HCT116 (cell line): Measurements from ENCODE around the gene NBAS. TPM values are rescaled to one million over a fixed set of nuclear protein-coding genes. Genes with fewer than 3 reads are reported as not detected.

Experiments
- ATAC-seq: fragments of 200-7000 bp; cut with Tn5 transposase; 2 replicates; pipeline ENCODE4 v1.9.1; 2020; ENCODE audit warnings: mild to moderate bottlenecking, moderate library complexity
- BruUV-seq: library from RNA; stranded (reverse); fragments of 400-500 nt; replicated peaks from 2 replicates; lab custom pipeline; 2021; lab: Mats Ljungman, UMichigan
- CTCF ChIA-PET: fragments of 300-600 bp; sonication (Branson Sonifier 250); formaldehyde crosslinking; loops from one replicate; lab custom pipeline; 2021; ENCODE audit warnings: antibody characterized with exemption; lab: Charles Lee
- POLR2A ChIA-PET: fragments of 300-600, 350-600 bp; sonication (Branson Sonifier 250); formaldehyde crosslinking; loops from one replicate; lab custom pipeline; 2021; ENCODE audit warnings: antibody characterized with exemption; lab: Charles Lee
- RAD21 ChIA-PET, 2 experiments: fragments of 300-600 bp; sonication (Branson Sonifier 250); formaldehyde crosslinking; loops; one replicate each; lab custom pipeline; 2023; ENCODE audit warnings: low total read pairs in 2 of 2; ENCODE audit not compliant: uncharacterized antibody in 2 of 2, unreplicated experiment in 2 of 2, low non-redundant PET in 1 of 2; lab: Charles Lee
- DNase-seq: peaks from one replicate; pipeline ENCODE4 v3.0.0-alpha.2; 2010; ENCODE audit warnings: low read depth, low spot score
- H2AFZ ChIP-seq: fragments of 200-600 bp; shearing (Covaris generic), sonication (generic); 2 replicates; pipeline ENCODE4 v1.6.1; 2017; ENCODE audit warnings: low read depth, mixed run types, mixed read lengths, antibody characterized with exemption, low read length; ENCODE audit not compliant: poor library complexity, severe bottlenecking
- H3K27ac ChIP-seq: 2 replicates; pipeline ENCODE4 v1.5.1; 2012; ENCODE audit warnings: low read depth, low read length
- H3K27me3 ChIP-seq: fragments of 200-600 bp; sonication (generic); 2 replicates; pipeline ENCODE4 v1.6.1; 2016; ENCODE audit warnings: mixed run types, low read length, mixed read lengths; ENCODE audit not compliant: insufficient read depth
- H3K36me3 ChIP-seq, 2 experiments: fragments of 200-500 bp in 1 of 2; fragments of 200-600 bp in 1 of 2; sonication (Bioruptor generic) in 1 of 2; sonication (generic) in 1 of 2; 2 replicates each; pipeline versions ENCODE4 v1.5.1 to v1.6.1; 2014 to 2016; ENCODE audit warnings: low read length in 2 of 2, inconsistent platforms in 1 of 2, mixed read lengths in 1 of 2, mixed run types in 1 of 2; ENCODE audit not compliant: insufficient read depth in 2 of 2, control insufficient read depth in 1 of 2
- H3K4me1 ChIP-seq, 2 experiments: fragments of 200-600 bp in 1 of 2; sonication (generic) in 1 of 2; 2 replicates each; pipeline versions ENCODE4 v1.5.1 to v1.6.1; 2012 to 2017; ENCODE audit warnings: low read length in 2 of 2, inconsistent platforms in 1 of 2, mild to moderate bottlenecking in 1 of 2, mixed read lengths in 1 of 2, mixed run types in 1 of 2, moderate library complexity in 1 of 2; ENCODE audit not compliant: insufficient read depth in 2 of 2, control insufficient read depth in 1 of 2
- H3K4me2 ChIP-seq: fragments of 200-600 bp; sonication (generic); 2 replicates; pipeline ENCODE4 v1.6.1; 2017; ENCODE audit warnings: mixed run types, low read length, mixed read lengths
- H3K4me3 ChIP-seq, 2 experiments: fragments of 200-600 bp in 1 of 2; sonication (generic) in 1 of 2; replicated peaks in 1 of 2; 2 replicates each; pipeline ENCODE4 v1.5.1; 2011 to 2016; ENCODE audit warnings: low read length in 2 of 2, control low read depth in 1 of 2, low read depth in 1 of 2, mild to moderate bottlenecking in 1 of 2, mixed read lengths in 1 of 2, mixed run types in 1 of 2
- H3K79me2 ChIP-seq: fragments of 200-600 bp; sonication (generic); 2 replicates; pipeline ENCODE4 v1.6.1; 2017; ENCODE audit warnings: mild to moderate bottlenecking, mixed run types, low read length, moderate library complexity, mixed read lengths; ENCODE audit not compliant: insufficient read depth
- H3K9ac ChIP-seq: fragments of 200-600 bp; sonication (generic); 2 replicates; pipeline ENCODE4 v1.6.1; 2016; ENCODE audit warnings: low read length, mixed read lengths
- H3K9me2 ChIP-seq: fragments of 200-600 bp; sonication (generic), shearing (Covaris generic); 2 replicates; pipeline ENCODE4 v1.6.1; 2017; ENCODE audit warnings: mixed run types, mild to moderate bottlenecking, moderate library complexity; ENCODE audit not compliant: insufficient read depth
- H3K9me3 ChIP-seq, 2 experiments: fragments of 200-500 bp in 1 of 2; fragments of 200-600 bp in 1 of 2; sonication (Bioruptor generic) in 1 of 2; sonication (generic) in 1 of 2; 2 replicates each; pipeline ENCODE4 v1.6.1; 2014 to 2017; ENCODE audit warnings: low read length in 2 of 2, mixed read lengths in 2 of 2, inconsistent platforms in 1 of 2, low read depth in 1 of 2, mild to moderate bottlenecking in 1 of 2, mixed run types in 1 of 2, moderate library complexity in 1 of 2; ENCODE audit not compliant: control insufficient read depth in 1 of 2, insufficient read depth in 1 of 2
- H4K20me1 ChIP-seq: fragments of 200-600 bp; sonication (generic), shearing (Covaris generic); 2 replicates; pipeline ENCODE4 v1.6.1; 2017; ENCODE audit warnings: mixed run types, mild to moderate bottlenecking, moderate library complexity; ENCODE audit not compliant: insufficient read depth
- ATF3 ChIP-seq: IDR thresholded peaks from 2 replicates; pipeline ENCODE4 v1.6.1; 2012
- CBX3 ChIP-seq: IDR thresholded peaks from 2 replicates; pipeline ENCODE4 v1.6.1; 2012; ENCODE audit warnings: low read depth
- CEBPB ChIP-seq: IDR thresholded peaks from 2 replicates; pipeline ENCODE4 v1.6.1; 2012; ENCODE audit warnings: low read depth
- EGR1 ChIP-seq: IDR thresholded peaks from 2 replicates; pipeline ENCODE4 v1.6.1; 2012; ENCODE audit warnings: low read depth
- ELF1 ChIP-seq: IDR thresholded peaks from 2 replicates; pipeline ENCODE4 v1.6.1; 2012; ENCODE audit warnings: low read depth, borderline replicate concordance
- EZH2 ChIP-seq: fragments of 200-600 bp; sonication (generic); IDR thresholded peaks from 2 replicates; pipeline ENCODE4 v1.6.1; 2017; ENCODE audit warnings: antibody characterized with exemption, mixed run types
- EZH2phosphoT487 ChIP-seq: fragments of 200-600 bp; IDR thresholded peaks from 2 replicates; pipeline ENCODE4 v1.6.1; 2018; ENCODE audit warnings: antibody characterized with exemption, borderline replicate concordance
- FOSL1 ChIP-seq: IDR thresholded peaks from 2 replicates; pipeline ENCODE4 v1.6.1; 2012; ENCODE audit warnings: low read depth
- JUND ChIP-seq: IDR thresholded peaks from 2 replicates; pipeline ENCODE4 v1.6.1; 2012
- POLR2AphosphoS5 ChIP-seq: IDR thresholded peaks from 2 replicates; pipeline ENCODE4 v1.6.1; 2011; ENCODE audit warnings: mild to moderate bottlenecking, low read depth, low read length, moderate library complexity
- RAD21 ChIP-seq: IDR thresholded peaks from 2 replicates; pipeline ENCODE4 v1.6.1; 2012; ENCODE audit warnings: low read depth, mild to moderate bottlenecking
- SP1 ChIP-seq: IDR thresholded peaks from 2 replicates; pipeline ENCODE4 v1.6.1; 2012; ENCODE audit warnings: low read depth
- SRF ChIP-seq: IDR thresholded peaks from 2 replicates; pipeline ENCODE4 v1.6.1; 2012; ENCODE audit warnings: low read depth
- TCF7L2 ChIP-seq: IDR thresholded peaks from 2 replicates; pipeline ENCODE4 v1.7.0; 2011; ENCODE audit warnings: borderline replicate concordance, inconsistent platforms; ENCODE audit not compliant: insufficient read depth, insufficient read length; ENCODE audit errors: extremely low read depth
- ZBTB33 ChIP-seq: IDR thresholded peaks from 2 replicates; pipeline ENCODE4 v1.6.1; 2011; ENCODE audit warnings: mild to moderate bottlenecking, low read length, moderate library complexity; ENCODE audit not compliant: insufficient replicate concordance; ENCODE audit errors: extremely low read depth
- ZFX ChIP-seq: fragments of 450-650 bp; IDR thresholded peaks from 2 replicates; pipeline ENCODE4 v1.6.1; 2017
- ZNF274 ChIP-seq: fragments of 200-500 bp; sonication (Bioruptor generic); IDR thresholded peaks from 2 replicates; pipeline ENCODE4 v1.6.1; 2014; ENCODE audit warnings: mild to moderate bottlenecking, low read depth, low read length, inconsistent platforms
- intact Hi-C: fragments of 100-400 bp; cut with micrococcal nuclease; formaldehyde crosslinking; loops from 2 replicates; pipeline ENCODE4 v1.10.0; 2022
- total RNA-seq: library from RNA; stranded (reverse); gene quantifications from one replicate; pipeline ENCODE4 v1.2.1, GENCODE V29; 2021; ENCODE audit not compliant: unreplicated experiment

Gene NBAS
- total RNA-seq, 1 experiment from 2014 or later = 32.8 TPM

DNA sequence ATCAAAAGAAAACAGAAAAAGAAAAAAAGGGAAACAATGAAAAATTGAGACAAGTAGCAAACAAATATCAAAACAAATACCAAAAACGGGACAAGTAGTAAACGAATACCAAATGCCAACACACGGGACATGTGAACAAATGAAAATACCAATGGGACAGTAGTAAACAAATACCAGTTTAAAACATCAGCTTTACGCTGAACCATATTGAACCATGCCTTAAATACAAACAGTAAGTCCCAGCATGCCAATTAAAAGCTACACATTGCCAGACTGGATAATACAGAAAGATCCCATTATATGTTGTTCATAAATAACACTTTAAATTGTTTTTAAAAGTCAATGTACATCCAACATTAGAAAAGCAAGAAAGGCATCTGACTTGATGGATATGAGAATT lies 114.2 kb downstream of the NBAS start:
- Histone ChIP-seq H3K27ac (no peak overlapping the region), H3K4me1 (no peaks in the 10 kb centered on the region), H3K9me3 (no peaks in the 10 kb centered on the region), H4K20me1 (no peaks in the 10 kb centered on the region), H3K4me2 (no peak overlapping the region), H3K9me2 (no peaks in the 10 kb centered on the region), H3K36me3 (no peaks in the 10 kb centered on the region), H2AFZ (no peak overlapping the region), H3K79me2 (no peaks in the 10 kb centered on the region), H3K27me3 (no peaks in the 10 kb centered on the region), H3K4me3 (no peak overlapping the region), H3K9ac (no peak overlapping the region)
- RAD21 ChIA-PET = no interaction called here
- TF ChIP-seq POLR2AphosphoS5 (no peak), ELF1 (no peak), EGR1 (no peak), JUND (no peak), ZBTB33 (no peak), SRF (no peak), SP1 (no peak)
- no TSS peak for BruUV-seq
- DNase-seq = no peak
- intact Hi-C loops = no loop called here
- no peak for ATAC-seq
- POLR2A ChIA-PET = no interaction called here
- CTCF ChIA-PET = no interaction called here

GRCh38 chr2:15445891-15446562 lies 115.1 kb downstream of the NBAS start:
- Histone ChIP-seq H3K9me3 (no peaks in the 10 kb centered on the region), H3K9me2 (no peaks in the 10 kb centered on the region), H3K27ac (no peak overlapping the region), H3K9ac (no peak overlapping the region), H3K79me2 (no peaks in the 10 kb centered on the region), H3K27me3 (no peaks in the 10 kb centered on the region), H3K4me2 (no peak overlapping the region), H2AFZ (no peak overlapping the region), H3K36me3 (no peaks in the 10 kb centered on the region), H4K20me1 (no peaks in the 10 kb centered on the region), H3K4me3 (no peak overlapping the region), H3K4me1 (no peaks in the 10 kb centered on the region)
- BruUV-seq = no TSS peak
- RAD21 ChIA-PET = no interaction called here
- DNase-seq (no peak), ATAC-seq (no peak)
- POLR2A ChIA-PET = no interaction called here
- CTCF ChIA-PET = no interaction called here
- intact Hi-C loops = no loop called here
- TF ChIP-seq ATF3 (no peak), EZH2 (no peak), ZFX (no peak), CBX3 (no peak), RAD21 (no peak), TCF7L2 (no peak), ELF1 (no peak), ZNF274 (no peak), ZBTB33 (no peak), SP1 (no peak), EGR1 (no peak), SRF (no peak), EZH2phosphoT487 (no peak), JUND (no peak), CEBPB (no peak), FOSL1 (no peak), POLR2AphosphoS5 (no peak)
